GM21717 (cell line): ENCODE results near the gene SRGAP3.
"Not testable (repeated sequence)": the region's sequence is repeated elsewhere in the genome, so short reads cannot be mapped to it uniquely, and the experiment has no call there.

ENCODE experiments used
- ATAC-seq: cut with Tn5 transposase; IDR thresholded peaks from one replicate; pipeline ENCODE4 v1.9.1; 2021; ENCODE audit warnings: mild to moderate bottlenecking, moderate library complexity; ENCODE audit not compliant: unreplicated experiment

The SRGAP3 gene

DNA sequence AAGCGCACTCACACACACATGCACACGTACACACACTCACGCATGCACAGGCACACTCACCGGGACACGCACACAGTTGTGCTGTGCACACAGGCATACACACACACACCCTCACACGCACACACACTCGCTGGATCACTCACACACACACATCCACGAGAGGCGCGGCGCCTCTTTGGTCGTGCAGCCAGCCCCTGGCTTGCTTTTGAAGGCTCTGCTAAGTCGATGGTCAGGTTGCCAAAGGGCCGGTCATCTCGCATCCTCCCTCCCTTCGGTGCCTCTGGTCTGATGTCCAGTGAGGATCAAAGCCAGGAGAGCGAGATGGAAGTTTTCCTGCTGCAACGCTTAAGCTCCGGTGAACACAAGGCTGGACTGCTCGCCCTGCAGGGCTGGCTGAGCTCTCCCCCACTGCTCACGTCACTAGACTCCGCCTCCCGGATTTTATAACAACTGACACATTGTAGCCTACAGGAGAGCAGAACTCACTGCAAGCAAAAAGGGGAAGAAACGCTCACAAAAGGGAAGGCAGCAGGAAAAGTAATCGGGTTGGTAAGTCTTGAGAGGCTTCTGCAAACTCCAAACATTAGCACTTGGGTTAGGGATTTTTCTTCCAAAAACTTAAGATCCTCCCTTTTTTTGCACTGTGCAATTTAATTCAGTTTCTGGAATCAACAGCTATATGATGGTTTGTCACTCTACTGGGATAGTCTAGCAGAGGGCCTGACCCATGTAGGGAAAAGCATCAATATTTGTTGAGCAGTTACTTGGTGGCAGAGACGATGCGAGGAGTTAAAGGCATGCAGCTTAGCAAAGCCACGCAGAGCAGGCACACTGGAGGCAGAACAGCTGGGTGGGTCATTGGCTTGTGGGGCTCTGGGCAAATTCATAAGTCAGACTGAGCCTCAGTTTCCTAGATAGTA, at the start of gene SRGAP3:
TSS of gene SRGAP3 (minus strand) at position 374 of the 920 bp plus-strand sequence. CDS start 695 bp downstream, outside the sequence.
- ATAC-seq: peak; percentile 100

DNA sequence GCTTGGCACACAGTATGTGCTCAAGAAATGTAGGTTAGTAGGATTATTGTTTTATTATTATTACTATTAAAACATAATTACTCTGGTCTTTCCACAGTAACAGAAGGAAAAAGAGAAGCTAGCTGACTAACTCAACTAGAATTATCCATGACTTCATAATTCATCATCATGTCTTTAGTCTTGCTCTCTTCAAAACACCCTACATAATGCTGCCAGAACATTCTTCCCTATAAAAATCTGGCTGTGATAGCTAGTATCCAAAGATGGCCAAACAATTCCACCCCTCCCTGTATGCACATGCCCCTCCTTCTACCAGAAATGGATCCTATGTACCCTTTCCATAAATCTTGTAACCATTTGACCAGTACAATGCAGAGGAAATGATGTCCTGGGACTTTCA, 48.8 kb upstream of the SRGAP3 start:
- ATAC-seq: no peak

GRCh38 chr3:9296241-9296640, 46.8 kb upstream of the SRGAP3 start:
- ATAC-seq: no peak

DNA sequence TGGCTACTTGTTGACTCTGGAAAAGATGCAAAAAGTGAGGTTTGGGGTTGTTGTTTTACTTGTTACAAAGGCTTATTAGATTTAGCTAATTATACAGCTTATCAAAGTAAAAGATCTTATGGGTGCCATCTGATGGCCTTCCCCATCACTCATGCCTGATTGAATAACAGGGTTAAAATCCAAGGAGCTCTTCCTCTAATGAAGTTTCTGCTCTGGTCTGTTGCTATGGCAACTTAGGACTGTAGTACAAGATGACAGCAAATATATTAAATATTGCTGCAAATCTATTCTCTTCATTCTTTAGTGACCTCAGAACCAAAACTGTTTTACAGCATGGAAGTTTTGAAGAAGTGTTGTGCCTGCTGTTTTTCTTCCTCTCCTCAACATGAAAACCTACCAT, 45.6 kb upstream of the SRGAP3 start:
- no peak for ATAC-seq

DNA sequence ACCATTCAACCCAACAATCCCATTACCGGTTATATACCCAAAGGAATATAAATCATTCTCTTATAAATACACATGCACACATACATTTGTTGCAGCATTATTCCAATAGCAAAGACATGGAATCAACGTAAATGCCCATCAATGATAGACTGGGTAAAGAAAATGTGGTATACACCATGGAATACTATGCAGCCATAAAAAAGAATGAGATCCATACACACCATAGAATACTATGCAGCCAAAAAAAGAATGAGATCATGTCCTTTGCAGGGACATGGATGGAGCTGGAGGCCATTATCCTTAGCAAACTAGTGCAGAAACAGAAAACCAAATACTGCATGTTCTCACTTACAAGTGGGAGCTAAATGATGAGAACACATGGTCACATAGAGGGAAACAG, 44.5 kb upstream of the SRGAP3 start:
- ATAC-seq: not testable (repeated sequence)

DNA sequence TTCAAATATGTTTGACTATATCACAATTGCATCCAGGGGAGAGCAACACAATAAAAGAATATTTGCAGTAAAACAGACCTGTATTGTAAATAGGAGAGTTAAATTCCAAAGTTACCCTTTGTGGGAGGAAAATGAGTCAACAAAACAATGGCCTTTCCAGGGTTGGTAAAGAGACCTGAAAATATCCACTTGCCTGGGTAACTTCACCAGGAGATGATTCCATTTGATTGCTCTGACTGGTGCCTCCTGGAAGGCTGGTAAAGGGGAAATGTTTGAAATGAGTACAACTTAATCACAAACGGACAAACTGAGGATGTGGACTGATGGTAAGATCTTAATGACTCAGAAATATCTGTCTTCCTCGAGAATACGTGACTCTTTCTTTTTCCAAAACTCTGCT, 43.6 kb upstream of the SRGAP3 start:
- ATAC-seq: no peak

GRCh38 chr3:9292516-9292915, 43.1 kb upstream of the SRGAP3 start:
- ATAC-seq: no peak

DNA sequence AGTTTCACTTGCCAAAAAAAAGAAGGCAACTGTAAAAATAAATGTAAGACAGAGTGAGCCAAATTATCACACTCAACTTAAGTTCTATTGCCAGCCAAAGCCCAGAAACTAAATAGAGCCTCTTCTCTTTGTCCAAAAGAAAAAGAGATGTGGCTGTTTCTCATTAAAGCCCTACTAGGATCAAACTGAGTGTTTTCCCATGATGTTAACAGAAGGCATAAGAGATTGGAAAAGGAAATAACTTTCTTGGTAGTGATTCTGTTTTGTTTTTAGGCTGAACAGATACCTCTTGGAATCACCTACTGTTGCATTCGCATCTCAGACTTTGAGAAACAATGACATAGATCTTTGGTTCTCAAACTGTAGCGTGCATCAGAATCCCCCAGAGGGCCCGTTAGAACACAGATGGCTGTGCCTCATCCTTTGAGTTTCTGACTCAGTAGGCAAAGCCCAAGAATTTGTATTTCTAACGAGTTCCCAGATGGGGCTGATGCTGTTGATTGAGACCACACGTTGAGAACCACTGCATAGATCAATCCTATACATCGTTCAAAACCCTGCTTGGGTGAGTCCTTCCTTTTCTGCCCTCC, 42.5 kb upstream of the SRGAP3 start:
- no peak for ATAC-seq

GRCh38 chr3:9290566-9290965, 41.1 kb upstream of the SRGAP3 start:
- ATAC-seq: no peak

GRCh38 chr3:9281533-9281932, 32.1 kb upstream of the SRGAP3 start:
- ATAC-seq: not testable (repeated sequence)

DNA sequence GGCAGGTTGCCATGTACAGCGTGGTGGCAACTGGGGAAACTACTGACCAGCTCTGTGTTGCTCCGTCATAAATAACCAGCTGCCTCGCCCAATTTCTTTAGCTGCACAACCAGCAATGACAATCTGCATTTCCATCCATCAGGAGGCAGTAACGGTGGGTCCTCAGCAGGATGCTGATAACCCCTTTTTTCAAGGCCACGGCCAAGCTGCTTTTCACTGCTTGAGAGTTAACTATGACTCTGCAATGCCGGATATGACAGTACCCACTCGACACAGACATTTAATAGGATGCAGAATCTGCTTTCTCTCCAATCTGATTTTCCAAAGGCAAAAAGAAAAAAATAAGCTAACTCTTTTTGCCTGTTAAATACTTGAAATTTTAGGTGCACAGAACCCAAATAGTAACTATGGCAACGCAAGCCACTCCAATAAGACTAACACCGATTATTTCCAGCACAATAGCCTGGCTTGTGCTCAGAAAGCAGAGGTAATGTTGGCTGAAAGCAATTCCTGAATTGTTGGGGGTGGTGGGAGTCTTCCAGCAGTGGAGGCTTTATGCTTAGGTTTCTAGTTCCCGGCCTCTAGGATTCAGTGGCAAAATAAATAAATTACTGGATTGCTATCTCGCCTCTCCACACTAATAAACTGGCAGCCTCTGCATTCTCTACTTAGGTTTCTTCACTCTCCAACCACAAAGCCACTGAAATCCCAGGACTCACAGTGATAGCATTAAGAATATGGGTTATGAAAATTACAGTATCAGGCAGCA, 31.2 kb upstream of the SRGAP3 start:
- ATAC-seq: no peak

- no peak for ATAC-seq
Measured at GRCh38 chr3:9279966-9280365, 30.5 kb upstream of the SRGAP3 start.

- ATAC-seq: no peak
Measured at GRCh38 chr3:9278498-9278897, 29.1 kb upstream of the SRGAP3 start.

- ATAC-seq: no peak
Measured at GRCh38 chr3:9278085-9278484, 28.6 kb upstream of the SRGAP3 start.

DNA sequence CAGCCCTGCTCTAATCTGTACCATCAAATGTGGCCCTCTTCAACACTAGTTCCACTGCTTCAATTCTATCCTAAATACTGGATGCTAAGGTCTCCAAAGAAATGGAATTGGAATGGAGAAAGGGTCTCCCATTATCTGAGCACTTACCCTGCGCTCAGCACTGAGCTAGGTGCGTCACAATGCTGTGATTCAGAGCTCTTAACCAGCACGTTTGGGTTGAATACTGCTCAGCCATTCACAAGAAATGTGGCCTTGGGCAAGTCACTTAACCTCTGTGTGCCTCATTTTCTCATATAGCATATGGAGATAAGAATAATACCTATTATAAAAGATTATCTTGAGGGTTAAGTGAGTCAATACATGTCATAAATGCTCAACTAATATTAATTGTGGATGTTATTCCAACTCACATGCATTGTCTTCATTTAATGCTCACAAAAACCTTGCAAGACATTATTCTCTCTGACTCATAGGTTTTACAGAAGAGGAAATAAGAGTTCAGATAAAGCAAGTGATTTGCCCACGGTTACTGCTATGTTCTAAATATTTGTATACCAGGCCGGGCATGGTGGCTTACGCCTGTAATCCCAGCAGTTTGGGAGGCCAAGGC, 27.4 kb upstream of the SRGAP3 start:
- ATAC-seq: no peak

- ATAC-seq: no peak
Measured at GRCh38 chr3:9271903-9272302, 22.5 kb upstream of the SRGAP3 start.

DNA sequence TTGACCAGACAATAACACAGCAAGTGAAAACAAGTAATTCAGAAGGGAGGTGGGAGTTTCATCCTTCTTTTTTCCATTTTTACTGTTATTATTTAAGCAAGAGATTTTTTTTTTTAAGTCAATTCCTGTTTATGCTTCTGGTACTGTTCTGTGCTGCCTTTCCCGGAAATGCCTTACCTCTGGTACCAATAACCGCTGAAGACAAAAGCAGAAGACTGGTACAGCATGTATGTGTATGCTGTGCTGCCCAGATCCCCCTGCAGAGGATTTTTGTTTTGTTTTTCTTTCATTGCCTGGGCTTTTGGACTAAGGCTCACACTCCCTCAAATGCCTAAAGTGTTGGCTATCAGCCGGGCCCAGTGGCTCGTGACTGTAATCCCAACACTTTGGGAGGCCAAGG, 21.3 kb upstream of the SRGAP3 start:
- ATAC-seq: no peak

GRCh38 chr3:9266716-9267115, 17.3 kb upstream of the SRGAP3 start:
- ATAC-seq: no peak

GRCh38 chr3:9260305-9260704, 10.9 kb upstream of the SRGAP3 start:
- no peak for ATAC-seq

DNA sequence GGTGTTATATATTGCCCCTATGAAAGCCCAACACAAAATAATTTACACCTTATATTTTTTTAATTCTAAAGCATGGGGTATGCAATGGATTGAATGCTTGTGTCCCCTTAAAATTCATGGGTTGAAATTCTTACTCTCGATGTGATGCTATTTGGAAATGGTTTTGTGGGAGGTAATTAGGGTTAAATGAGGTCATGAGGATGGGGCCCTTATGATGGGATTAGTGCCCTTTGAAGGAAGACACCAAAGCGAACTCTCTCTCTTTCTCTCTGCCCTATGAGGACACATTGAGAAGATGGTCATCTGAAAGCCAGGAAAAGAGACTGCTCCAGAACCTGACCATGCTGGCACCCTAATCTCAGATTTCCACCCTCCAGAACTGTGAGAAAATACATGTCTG, 7.6 kb upstream of the SRGAP3 start:
- ATAC-seq: no peak

GRCh38 chr3:9255976-9256375, 6.5 kb upstream of the SRGAP3 start:
- no peak for ATAC-seq
